Kidney (tissue), 22 donors: Measurements from ENCODE around the gene TRAPPC1. TPM values are rescaled to one million over a fixed set of nuclear protein-coding genes. Genes with fewer than 3 reads are reported as not detected.
A peak's percentile ranks its signal among the peaks of the same experiment; 100 is the strongest.

Experiments
- DNase-seq, 5 donors: peaks; one replicate each; pipeline ENCODE4 v3.0.0-alpha.2; 2013 to 2020
- FAIRE-seq: peaks from 2 replicates; lab custom pipeline; 2012; peaks lifted over from hg19 to GRCh38; lab: Jason Lieb, UNC
- H3K27ac ChIP-seq, 2 donors: one replicate each; pipeline ENCODE4 v1.7.0; 2013; ENCODE audit warnings: low read depth in 2 of 2, low read length in 2 of 2, inconsistent platforms in 1 of 2
- H3K27me3 ChIP-seq: one replicate; pipeline ENCODE4 v1.7.1; 2013; ENCODE audit warnings: low read length, inconsistent platforms; ENCODE audit not compliant: control insufficient read depth, insufficient read depth
- H3K36me3 ChIP-seq, 3 donors: one replicate each; pipeline versions ENCODE4 v1.7.0 to v1.7.1; 2013; ENCODE audit warnings: low read length in 3 of 3, control low read depth in 1 of 3, inconsistent platforms in 1 of 3; ENCODE audit not compliant: insufficient read depth in 3 of 3, control insufficient read depth in 2 of 3
- H3K4me1 ChIP-seq, 3 donors: one replicate each; pipeline versions ENCODE4 v1.7.0 to v1.7.1; 2013; ENCODE audit warnings: low read length in 3 of 3, inconsistent platforms in 1 of 3, low read depth in 1 of 3; ENCODE audit not compliant: control insufficient read depth in 2 of 3, insufficient read depth in 2 of 3
- H3K4me3 ChIP-seq, 3 donors: one replicate each; pipeline versions ENCODE4 v1.7.0 to v1.8.1; 2013; ENCODE audit warnings: low read length in 3 of 3, control low read depth in 1 of 3, inconsistent platforms in 1 of 3
- H3K9ac ChIP-seq, 3 donors: one replicate each; pipeline versions ENCODE4 v1.7.0 to v1.7.1; 2013; ENCODE audit warnings: low read length in 3 of 3, control low read depth in 1 of 3, inconsistent platforms in 1 of 3
- H3K9me3 ChIP-seq, 3 donors: one replicate each; pipeline versions ENCODE4 v1.7.0 to v1.7.1; 2013; ENCODE audit warnings: low read length in 3 of 3, control low read depth in 1 of 3, inconsistent platforms in 1 of 3; ENCODE audit not compliant: control insufficient read depth in 2 of 3, insufficient read depth in 1 of 3
- intact Hi-C: fragments of 100-400 bp; cut with DNase I; formaldehyde crosslinking; loops from one replicate; pipeline ENCODE4 v1.11.1; 2022
- long read RNA-seq, 10 donors: library from polyadenylated mRNA in 1 of 10; unstranded in 1 of 10; transcript quantifications; one replicate each; pipeline ENCODE4 v2.0.0 and lab custom pipeline, GENCODE V29; 2021 to 2026
- polyA plus RNA-seq: library from polyadenylated mRNA; stranded (reverse); fragments of 350-450 nt; fragmentation: Illumina TruSeq; extraction: RNeasy Lipid Tissue Mini Kit (QIAGEN cat#74804); gene quantifications from one replicate; pipeline ENCODE4 v1.2.3, GENCODE V29; 2014; ENCODE audit warnings: low read depth, low replicate concordance; ENCODE audit not compliant: insufficient read depth
- total RNA-seq: library from RNA; stranded (reverse); fragmentation: NEBNext Ultra II Directional; extraction: Animal tissue kit (Norgen Biotek cat#: 25700); gene quantifications from one replicate; pipeline ENCODE4 v1.2.1, GENCODE V29; 2021
- TF ChIP-seq, protein P1 (sequence below): IDR thresholded peaks from 3 replicates; pipeline ENCODE4 v1.5.1; 2012; ENCODE audit warnings: mild to moderate bottlenecking, moderate library complexity, borderline replicate concordance; ENCODE audit not compliant: insufficient read depth; ENCODE audit errors: extremely low read depth
- donor health status: control.
- donor health status: control.
- donor health status: control.
- donor health status: control.
- donor health status: control.
- donor health status: DM: yes; HTN: yes; CAD: no.
- donor health status: Normal renal cell carcinoma (clear cell type).

The TRAPPC1 gene, protein sequence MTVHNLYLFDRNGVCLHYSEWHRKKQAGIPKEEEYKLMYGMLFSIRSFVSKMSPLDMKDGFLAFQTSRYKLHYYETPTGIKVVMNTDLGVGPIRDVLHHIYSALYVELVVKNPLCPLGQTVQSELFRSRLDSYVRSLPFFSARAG
- total RNA-seq (149 TPM), polyA plus RNA-seq (291 TPM)
- long read RNA-seq, donor 1, transcript TRAPPC1-201 (4 exons, 811 nt) = major isoform, 46 of 55 reads
- long read RNA-seq, donor 1, partial matches to known transcripts = 0 of 55 reads
- long read RNA-seq, donor 1, other reads (novel, unspliced or antisense) = 5 of 55 reads
- long read RNA-seq, donor 2, transcript TRAPPC1-202 (5 exons, 759 nt) = minor isoform, 10 of 59 reads
- long read RNA-seq, donor 2, transcript TRAPPC1-201 (4 exons, 811 nt) = major isoform, 36 of 59 reads
- long read RNA-seq, donor 2, partial matches to known transcripts = 10 of 59 reads
- long read RNA-seq, donor 2, other reads (novel, unspliced or antisense) = 0 of 59 reads
- long read RNA-seq, donor 3, transcript TRAPPC1-201 (4 exons, 811 nt) = major isoform, 47 of 64 reads
- long read RNA-seq, donor 3, transcript TRAPPC1-202 (5 exons, 759 nt) = minor isoform, 10 of 64 reads
- long read RNA-seq, donor 3, partial matches to known transcripts = 0 of 64 reads
- long read RNA-seq, donor 3, other reads (novel, unspliced or antisense) = 5 of 64 reads
- long read RNA-seq, donor 4, transcript TRAPPC1-201 (4 exons, 811 nt) = major isoform, 36 of 41 reads
- long read RNA-seq, donor 4, partial matches to known transcripts = 0 of 41 reads
- long read RNA-seq, donor 4, other reads (novel, unspliced or antisense) = 0 of 41 reads
- long read RNA-seq, donor 5, partial matches to known transcripts = 0 of 5 reads
- long read RNA-seq, donor 5, other reads (novel, unspliced or antisense) = 0 of 5 reads
- long read RNA-seq, donor 6, transcript TRAPPC1-201 (4 exons, 811 nt) = major isoform, 62 of 72 reads
- long read RNA-seq, donor 6, transcript TRAPPC1-202 (5 exons, 759 nt) = minor isoform, 10 of 72 reads
- long read RNA-seq, donor 6, partial matches to known transcripts = 0 of 72 reads
- long read RNA-seq, donor 6, other reads (novel, unspliced or antisense) = 0 of 72 reads
- long read RNA-seq, donor 7, transcript TRAPPC1-201 (4 exons, 811 nt) = major isoform, 19 of 30 reads
- long read RNA-seq, donor 7, transcript TRAPPC1-202 (5 exons, 759 nt) = minor isoform, 5 of 30 reads
- long read RNA-seq, donor 7, partial matches to known transcripts = 1 of 30 reads
- long read RNA-seq, donor 7, other reads (novel, unspliced or antisense) = 5 of 30 reads
- long read RNA-seq, donor 8, transcript TRAPPC1-202 (5 exons, 759 nt) = minor isoform, 8 of 73 reads
- long read RNA-seq, donor 8, transcript TRAPPC1-201 (4 exons, 811 nt) = major isoform, 62 of 73 reads
- long read RNA-seq, donor 8, partial matches to known transcripts = 0 of 73 reads
- long read RNA-seq, donor 8, other reads (novel, unspliced or antisense) = 0 of 73 reads
- long read RNA-seq, donor 9, transcript TRAPPC1-201 (4 exons, 811 nt) = major isoform, 14 of 19 reads
- long read RNA-seq, donor 9, partial matches to known transcripts = 0 of 19 reads
- long read RNA-seq, donor 9, other reads (novel, unspliced or antisense) = 0 of 19 reads
- long read RNA-seq, donor 10, transcript TRAPPC1-201 (4 exons, 811 nt) = major isoform, 48 of 56 reads
- long read RNA-seq, donor 10, transcript TRAPPC1-202 (5 exons, 759 nt) = minor isoform, 7 of 56 reads
- long read RNA-seq, donor 10, partial matches to known transcripts = 0 of 56 reads
- long read RNA-seq, donor 10, other reads (novel, unspliced or antisense) = 0 of 56 reads

DNA sequence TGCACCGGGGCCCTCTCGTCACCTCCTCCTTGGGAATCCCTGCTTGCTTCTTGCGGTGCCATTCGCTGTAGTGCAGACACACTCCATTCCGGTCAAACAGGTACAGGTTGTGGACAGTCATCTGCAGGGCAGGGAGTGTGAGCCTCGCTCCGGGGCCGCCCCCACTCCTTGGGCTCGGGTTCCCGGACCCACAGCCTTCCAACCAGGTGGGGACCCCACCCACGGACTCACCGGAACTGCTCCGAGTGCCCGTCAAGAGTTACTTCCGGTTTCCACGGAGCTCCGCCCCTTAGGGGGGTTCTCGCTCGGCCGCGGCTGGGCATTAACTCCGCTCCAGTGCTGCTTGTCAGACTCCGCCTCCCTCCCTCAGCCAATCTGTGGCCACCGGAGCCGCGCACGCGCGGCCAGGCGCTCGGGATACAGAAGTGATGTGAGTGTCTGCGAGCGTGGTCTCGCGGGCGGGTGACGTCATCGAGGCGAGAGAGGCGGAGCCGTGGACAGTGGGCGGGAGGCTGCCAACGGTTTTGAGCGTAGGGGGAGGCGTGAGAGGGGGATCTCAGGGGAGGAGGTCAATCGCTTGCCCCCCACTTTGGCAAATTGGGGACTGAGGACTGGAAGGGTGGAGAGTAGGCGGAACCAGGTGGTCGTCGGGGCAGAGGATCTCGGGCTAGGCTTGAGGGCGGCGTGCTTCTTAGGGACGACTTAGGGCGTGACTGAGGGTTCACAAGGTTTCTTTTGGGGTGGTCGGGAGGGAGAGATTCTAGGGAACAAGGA lies at the start of gene TRAPPC1, which contains the start of gene CNTROB:
Gene TRAPPC1, minus strand, starts transcription at position 238 of the 774 bp plus-strand sequence. Its CDS starts 117 bp downstream, at position 121.
Gene CNTROB, plus strand, starts transcription at position 498 of the 774 bp plus-strand sequence. CDS start 874 bp downstream, outside the sequence.
- peaks cover 0 to 19% (median 8%) of the 10 kb centered on the region in 3 donors for H3K4me1 ChIP-seq
- H3K9ac ChIP-seq = peak within 1 kb of the TSS; percentile 90 to 99 (median 93)
- H3K36me3 ChIP-seq = peaks cover 3 to 6% (median 4%) of the 10 kb centered on the region in 3 donors
- H3K27me3 ChIP-seq = no peaks in the 10 kb centered on the region
- peak; percentile 100 for DNase-seq
- no peaks in the 10 kb centered on the region for H3K9me3 ChIP-seq
- TF ChIP-seq, protein P1, sequence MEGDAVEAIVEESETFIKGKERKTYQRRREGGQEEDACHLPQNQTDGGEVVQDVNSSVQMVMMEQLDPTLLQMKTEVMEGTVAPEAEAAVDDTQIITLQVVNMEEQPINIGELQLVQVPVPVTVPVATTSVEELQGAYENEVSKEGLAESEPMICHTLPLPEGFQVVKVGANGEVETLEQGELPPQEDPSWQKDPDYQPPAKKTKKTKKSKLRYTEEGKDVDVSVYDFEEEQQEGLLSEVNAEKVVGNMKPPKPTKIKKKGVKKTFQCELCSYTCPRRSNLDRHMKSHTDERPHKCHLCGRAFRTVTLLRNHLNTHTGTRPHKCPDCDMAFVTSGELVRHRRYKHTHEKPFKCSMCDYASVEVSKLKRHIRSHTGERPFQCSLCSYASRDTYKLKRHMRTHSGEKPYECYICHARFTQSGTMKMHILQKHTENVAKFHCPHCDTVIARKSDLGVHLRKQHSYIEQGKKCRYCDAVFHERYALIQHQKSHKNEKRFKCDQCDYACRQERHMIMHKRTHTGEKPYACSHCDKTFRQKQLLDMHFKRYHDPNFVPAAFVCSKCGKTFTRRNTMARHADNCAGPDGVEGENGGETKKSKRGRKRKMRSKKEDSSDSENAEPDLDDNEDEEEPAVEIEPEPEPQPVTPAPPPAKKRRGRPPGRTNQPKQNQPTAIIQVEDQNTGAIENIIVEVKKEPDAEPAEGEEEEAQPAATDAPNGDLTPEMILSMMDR = no peak
- FAIRE-seq = peak; percentile 93
- H3K27ac ChIP-seq = peak within 1 kb of the TSS; percentile 75 to 82
- intact Hi-C loops = no loop called here
- peak within 1 kb of the TSS; percentile 97 to 99 (median 99) for H3K4me3 ChIP-seq

DNA sequence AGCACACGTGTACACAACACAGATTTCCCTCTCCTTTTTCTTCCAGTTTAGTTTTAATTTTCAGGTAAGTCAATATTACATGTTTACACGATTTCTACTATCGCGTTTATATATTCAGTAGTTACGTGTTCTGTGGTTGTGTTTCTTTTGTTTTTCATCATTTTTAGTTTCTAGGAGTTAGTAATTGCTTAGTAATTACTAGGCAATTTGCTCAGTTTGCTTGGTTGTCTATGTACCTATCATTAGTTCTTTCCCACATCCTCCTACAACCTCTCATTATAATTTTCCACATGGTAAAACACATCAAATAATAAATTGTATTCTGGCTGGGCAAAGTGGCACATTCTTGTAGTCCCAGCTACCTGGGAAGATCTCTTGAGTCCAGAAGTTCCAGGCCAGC lies 46.1 kb upstream of the TRAPPC1 start:
- TF ChIP-seq, protein P1 = no peak

More for the DNA sequence above, 46.1 kb upstream of the TRAPPC1 start:
- Histone ChIP-seq H3K9me3 (peaks cover 0 to 12% (median 0%) of the 10 kb centered on the region in 3 donors), H3K4me3 (no peak overlapping the region), H3K9ac (no peak overlapping the region), H3K4me1 (no peaks in the 10 kb centered on the region), H3K27ac (no peak overlapping the region), H3K36me3 (no peaks in the 10 kb centered on the region), H3K27me3 (no peaks in the 10 kb centered on the region)
- DNase-seq (no peak), FAIRE-seq (no peak)
- intact Hi-C loops = no loop called here
